Small intestine (tissue), 7 donors: ENCODE measurements around the gene EHMT1. TPM values are rescaled to one million over a fixed set of nuclear protein-coding genes. Genes with fewer than 3 reads are reported as not detected.
A peak's percentile ranks its signal among the peaks of the same experiment; 100 is the strongest.

ENCODE experiments used
- DNase-seq, 2 donors: peaks; one replicate each; pipeline versions ENCODE4 v3.0.0 to v3.0.0-alpha.2; 2013
- FAIRE-seq: peaks from 2 replicates; lab custom pipeline; 2012; peaks lifted over from hg19 to GRCh38; lab: Jason Lieb, UNC
- H3K27ac ChIP-seq, 3 donors: one replicate each; pipeline ENCODE4 v1.5.1; 2013; ENCODE audit warnings: low read length in 2 of 3, mild to moderate bottlenecking in 2 of 3, control low read depth in 1 of 3, inconsistent platforms in 1 of 3, low read depth in 1 of 3, moderate library complexity in 1 of 3
- H3K27me3 ChIP-seq, 3 donors: one replicate each; pipeline ENCODE4 v1.6.1; 2013; ENCODE audit warnings: low read length in 3 of 3, inconsistent platforms in 1 of 3; ENCODE audit not compliant: control insufficient read depth in 3 of 3, insufficient read depth in 3 of 3
- H3K36me3 ChIP-seq, 3 donors: one replicate each; pipeline ENCODE4 v1.6.1; 2013; ENCODE audit warnings: low read length in 3 of 3, inconsistent platforms in 1 of 3, low read depth in 1 of 3, mild to moderate bottlenecking in 1 of 3, moderate library complexity in 1 of 3; ENCODE audit not compliant: control insufficient read depth in 3 of 3, insufficient read depth in 2 of 3
- H3K4me1 ChIP-seq, 3 donors: one replicate each; pipeline ENCODE4 v1.6.1; 2013; ENCODE audit warnings: low read length in 2 of 3, inconsistent platforms in 1 of 3, low read depth in 1 of 3, mild to moderate bottlenecking in 1 of 3, moderate library complexity in 1 of 3; ENCODE audit not compliant: control insufficient read depth in 3 of 3, insufficient read depth in 2 of 3
- H3K4me3 ChIP-seq, 3 donors: one replicate each; pipeline ENCODE4 v1.5.1; 2013; ENCODE audit warnings: low read length in 3 of 3, control low read depth in 1 of 3, inconsistent platforms in 1 of 3, low read depth in 1 of 3, mild to moderate bottlenecking in 1 of 3, moderate library complexity in 1 of 3
- H3K9me3 ChIP-seq, 2 donors: one replicate each; pipeline ENCODE4 v1.6.1; 2013; ENCODE audit warnings: low read depth in 1 of 2, low read length in 1 of 2; ENCODE audit not compliant: control insufficient read depth in 2 of 2, insufficient read depth in 1 of 2
- WGBS, 3 donors: extraction: QIAGEN DNeasy Blood & Tissue Kit; methylation state at CpG; one replicate each; pipeline ENCODE4 v1.1.7; 2013; 5-methylcytosine and 5-hydroxymethylcytosine counted together
- polyA plus RNA-seq, 4 donors: library from polyadenylated mRNA; stranded (reverse) in 3 of 4; unstranded in 1 of 4; fragments of 200-250 nt in 3 of 4; fragments of 120-200 nt in 1 of 4; gene quantifications; one replicate each; pipeline versions ENCODE4 v1.2.1 to v1.2.3, GENCODE V29; 2013
- donor health status: healthy with polysubstance abuse.
- donor health status: control.
- donor health status: control.
- donor health status: Bipolar disorder and iron deficiency.
- donor health status: healthy.

The EHMT1 gene
- polyA plus RNA-seq, 4 donors: 35.2 to 53.9 (median 39.1) TPM

DNA sequence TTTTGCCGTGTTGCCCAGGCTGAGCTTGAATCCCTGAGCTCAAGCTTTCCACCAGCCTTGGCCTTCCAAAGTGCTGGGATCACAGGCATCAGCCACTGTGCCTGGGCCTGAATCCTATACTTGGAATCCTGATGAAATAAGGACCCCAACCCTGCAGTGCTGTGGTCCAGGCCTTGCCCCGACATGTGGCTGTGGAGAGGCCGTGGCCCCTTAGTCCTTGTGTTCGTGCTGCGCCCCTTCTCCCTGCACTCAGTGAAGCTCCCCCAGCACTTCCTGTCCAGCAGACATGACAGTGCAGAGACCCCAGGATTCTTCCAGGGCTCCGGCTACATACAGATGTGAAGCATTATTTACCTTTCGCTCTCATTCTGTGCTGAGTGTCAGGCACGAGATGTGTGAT lies 52.9 kb downstream of the EHMT1 start:
- H3K27ac ChIP-seq: no peak overlapping the region
- no peak overlapping the region for H3K4me3 ChIP-seq
- 92 to 95% (median 93%) methylated on average over 8 of the region's 8 CpGs for WGBS, 3 donors
- no peak for DNase-seq
- no peaks in the 10 kb centered on the region for H3K27me3 ChIP-seq
- no peak for FAIRE-seq
- peaks cover 0 to 19% (median 4%) of the 10 kb centered on the region in 3 donors for H3K36me3 ChIP-seq
- no peaks in the 10 kb centered on the region for H3K9me3 ChIP-seq
- H3K4me1 ChIP-seq: peaks cover 2 to 10% (median 4%) of the 10 kb centered on the region in 3 donors

DNA sequence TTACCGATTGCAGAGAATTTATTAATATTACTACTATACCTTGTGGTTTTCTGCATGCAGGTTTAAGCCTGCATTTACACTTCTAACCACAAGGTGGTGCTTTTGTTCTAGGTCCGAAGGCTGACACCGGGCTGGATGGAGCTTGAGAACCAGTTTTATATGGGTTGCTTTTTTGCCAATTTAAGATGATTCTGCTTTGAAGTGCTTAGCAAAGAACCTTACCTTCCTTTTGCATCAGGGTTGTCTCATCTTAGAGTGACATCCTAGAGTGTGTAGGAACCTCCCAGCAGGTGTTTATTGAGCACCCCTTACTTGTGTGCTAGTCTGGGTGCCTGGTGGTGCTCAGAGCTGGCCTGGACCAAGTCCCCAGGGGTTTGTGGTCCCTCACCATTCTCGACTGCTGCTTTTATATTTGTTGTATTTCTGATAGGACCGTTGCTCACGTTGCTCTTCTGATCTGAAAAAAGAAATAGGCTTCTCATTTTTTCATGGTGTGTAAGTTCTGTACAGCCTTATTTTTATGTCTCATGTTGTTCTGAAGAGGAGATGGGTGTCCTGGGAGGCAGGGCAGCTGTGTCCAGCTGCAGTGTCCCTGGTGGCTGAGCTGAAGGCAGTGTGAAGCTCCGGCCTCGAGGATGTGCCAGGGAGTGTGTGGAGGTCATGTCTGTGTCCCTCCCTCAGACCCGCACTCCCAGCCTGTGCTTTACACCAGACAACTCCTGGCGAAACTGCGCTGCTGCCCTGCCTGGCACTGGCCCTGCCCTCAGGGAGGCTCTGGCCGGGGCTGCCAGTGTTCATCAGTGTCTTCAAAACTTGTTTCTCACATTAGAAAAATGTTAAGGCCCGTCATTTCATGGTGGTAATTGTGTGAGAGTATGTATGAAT lies 54.3 kb downstream of the EHMT1 start:
- H3K27ac ChIP-seq: no peak overlapping the region
- 46 to 58% (median 56%) methylated on average over 13 of the region's 13 CpGs for WGBS, 3 donors
- H3K27me3 ChIP-seq: no peaks in the 10 kb centered on the region
- FAIRE-seq (no peak), DNase-seq (peak; percentile 64 to 68)
- H3K4me3 ChIP-seq: no peak overlapping the region
- H3K4me1 ChIP-seq: peaks cover 2 to 10% (median 4%) of the 10 kb centered on the region in 3 donors
- H3K36me3 ChIP-seq: peaks cover 0 to 25% (median 5%) of the 10 kb centered on the region in 3 donors
- no peaks in the 10 kb centered on the region for H3K9me3 ChIP-seq

- WGBS, 3 donors: 77 to 94% (median 85%) methylated on average over 10 of the region's 10 CpGs
- peaks cover 2 to 10% (median 4%) of the 10 kb centered on the region in 3 donors for H3K4me1 ChIP-seq
- H3K9me3 ChIP-seq: no peaks in the 10 kb centered on the region
- DNase-seq (no peak), FAIRE-seq (no peak)
- H3K4me3 ChIP-seq: no peak overlapping the region
- peaks cover 0 to 30% (median 6%) of the 10 kb centered on the region in 3 donors for H3K36me3 ChIP-seq
- no peaks in the 10 kb centered on the region for H3K27me3 ChIP-seq
- H3K27ac ChIP-seq: no peak overlapping the region
These were observed 55.1 kb downstream of the EHMT1 start for GRCh38 chr9:137673886-137674285.

GRCh38 chr9:137674307-137674975 lies 55.6 kb downstream of the EHMT1 start:
- Histone ChIP-seq H3K27ac (no peak overlapping the region), H3K36me3 (peaks cover 0 to 25% (median 3%) of the 10 kb centered on the region in 3 donors), H3K4me3 (no peak overlapping the region), H3K9me3 (no peaks in the 10 kb centered on the region), H3K27me3 (no peaks in the 10 kb centered on the region), H3K4me1 (peaks cover 3 to 10% (median 4%) of the 10 kb centered on the region in 3 donors)
- FAIRE-seq (no peak), DNase-seq (no peak)
- WGBS, 3 donors: 78 to 90% (median 80%) methylated on average over 15 of the region's 15 CpGs

GRCh38 chr9:137674976-137675320 lies 56.1 kb downstream of the EHMT1 start:
- no peak for DNase-seq
- no peak for FAIRE-seq
- Histone ChIP-seq H3K27ac (no peak overlapping the region), H3K4me1 (peaks cover 2 to 7% (median 4%) of the 10 kb centered on the region in 3 donors), H3K9me3 (no peaks in the 10 kb centered on the region), H3K27me3 (no peaks in the 10 kb centered on the region), H3K4me3 (no peak overlapping the region), H3K36me3 (peaks cover 0 to 20% (median 3%) of the 10 kb centered on the region in 3 donors)
- 89 to 97% (median 93%) methylated on average over 5 of the region's 5 CpGs for WGBS, 3 donors

DNA sequence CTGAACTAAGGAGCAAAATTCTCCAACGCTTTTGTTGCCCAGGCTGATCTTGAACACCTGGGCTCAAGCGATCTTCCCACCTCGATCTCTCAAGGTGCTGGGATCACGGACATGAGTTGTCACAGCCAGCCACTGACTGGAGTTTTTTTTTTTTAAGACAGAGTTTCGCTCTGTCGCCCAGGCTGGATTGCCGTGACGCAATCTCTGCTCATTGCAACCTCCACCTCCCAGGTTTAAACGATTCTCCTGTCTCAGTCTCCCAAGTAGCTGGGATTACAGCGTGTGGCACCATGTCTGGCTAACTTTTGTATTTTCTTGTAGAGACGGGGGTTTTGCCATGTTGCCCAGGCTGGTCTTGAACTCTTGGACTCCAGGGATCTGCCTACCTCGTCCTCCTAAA lies 58.2 kb downstream of the EHMT1 start:
- DNase-seq (no peak), FAIRE-seq (no peak)
- Histone ChIP-seq H3K9me3 (no peaks in the 10 kb centered on the region), H3K27me3 (no peaks in the 10 kb centered on the region), H3K4me3 (no peak overlapping the region), H3K27ac (no peak overlapping the region), H3K4me1 (peaks cover 0 to 4% (median 2%) of the 10 kb centered on the region in 3 donors), H3K36me3 (peaks cover 0 to 22% (median 3%) of the 10 kb centered on the region in 3 donors)
- WGBS, 3 donors: 90 to 94% (median 94%) methylated on average over 12 of the region's 12 CpGs

- no peak overlapping the region for H3K27ac ChIP-seq
- 89 to 95% (median 93%) methylated on average over 12 of the region's 12 CpGs for WGBS, 3 donors
- peaks cover 0 to 4% (median 2%) of the 10 kb centered on the region in 3 donors for H3K4me1 ChIP-seq
- no peak overlapping the region for H3K4me3 ChIP-seq
- H3K36me3 ChIP-seq: peaks cover 0 to 22% (median 3%) of the 10 kb centered on the region in 3 donors
- no peaks in the 10 kb centered on the region for H3K27me3 ChIP-seq
- FAIRE-seq (no peak), DNase-seq (no peak)
- no peaks in the 10 kb centered on the region for H3K9me3 ChIP-seq
These were observed 59.4 kb downstream of the EHMT1 start for GRCh38 chr9:137678202-137678601.

GRCh38 chr9:137679249-137679648 lies 60.4 kb downstream of the EHMT1 start:
- Histone ChIP-seq H3K4me1 (peaks cover 0 to 2% (median 2%) of the 10 kb centered on the region in 3 donors), H3K27me3 (no peaks in the 10 kb centered on the region), H3K4me3 (no peak overlapping the region), H3K9me3 (no peaks in the 10 kb centered on the region), H3K27ac (peak overlapping the region in 1 of 3 donors; percentile 47), H3K36me3 (peaks cover 0 to 19% (median 3%) of the 10 kb centered on the region in 3 donors)
- 45 to 57% (median 56%) methylated on average over 6 of the region's 6 CpGs for WGBS, 3 donors
- no peak for FAIRE-seq
- DNase-seq: no peak
